ENCODE data around the gene RPL18. TPM values are rescaled to one million over a fixed set of nuclear protein-coding genes. Genes with fewer than 3 reads are reported as not detected.

Gene RPL18
- total RNA-seq, 1 experiment from 2014 or later, result 1,618 TPM

DNA sequence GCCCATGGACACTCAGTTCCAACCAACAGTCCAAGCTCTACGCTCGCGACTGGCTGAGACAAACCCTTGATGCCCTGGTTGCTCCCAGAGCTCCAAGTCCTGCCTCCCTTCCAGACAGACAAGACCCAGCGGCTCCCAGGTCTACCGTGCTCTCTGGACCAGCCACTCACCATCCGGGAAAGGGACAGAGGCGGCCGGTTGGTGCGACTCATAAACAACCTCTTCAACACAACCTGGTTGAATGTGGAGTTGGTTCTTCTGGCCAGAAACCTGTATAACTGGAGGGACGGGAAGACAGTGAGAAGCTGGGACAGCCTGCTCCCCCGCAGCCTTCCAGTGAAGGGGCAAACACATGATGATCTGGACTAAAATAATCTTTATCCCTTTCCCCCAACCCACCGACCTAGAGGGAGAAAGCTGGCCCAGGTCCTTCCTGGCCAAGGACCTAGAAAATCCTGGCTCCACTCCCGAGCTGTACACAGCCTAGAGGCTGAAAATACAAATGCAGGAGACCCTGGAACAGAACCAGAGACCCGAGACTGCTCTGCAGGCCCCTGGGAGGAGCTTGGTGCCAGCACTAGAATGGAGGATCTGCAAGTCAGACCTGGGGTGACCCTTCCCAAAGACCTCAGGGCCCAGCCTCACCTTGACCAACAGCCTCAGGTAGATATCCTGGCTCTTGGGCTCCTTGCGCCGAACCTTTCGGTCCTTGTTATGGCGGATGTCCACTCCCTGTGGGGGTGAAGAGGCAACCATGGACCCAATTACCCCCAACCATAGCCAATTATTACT lies 1.6 kb downstream of the RPL18 start:
- intact Hi-C loops (cut with micrococcal nuclease; ENCODE audit: unreplicated experiment), result no loop called here
- H3K4me3 ChIP-seq, result peak overlapping the region; percentile 92
- no peak for TF ChIP-seq EZH2 (IDR thresholded peaks at IDR 0.05; ENCODE audit: low read depth)
- TF ChIP-seq, protein P1, sequence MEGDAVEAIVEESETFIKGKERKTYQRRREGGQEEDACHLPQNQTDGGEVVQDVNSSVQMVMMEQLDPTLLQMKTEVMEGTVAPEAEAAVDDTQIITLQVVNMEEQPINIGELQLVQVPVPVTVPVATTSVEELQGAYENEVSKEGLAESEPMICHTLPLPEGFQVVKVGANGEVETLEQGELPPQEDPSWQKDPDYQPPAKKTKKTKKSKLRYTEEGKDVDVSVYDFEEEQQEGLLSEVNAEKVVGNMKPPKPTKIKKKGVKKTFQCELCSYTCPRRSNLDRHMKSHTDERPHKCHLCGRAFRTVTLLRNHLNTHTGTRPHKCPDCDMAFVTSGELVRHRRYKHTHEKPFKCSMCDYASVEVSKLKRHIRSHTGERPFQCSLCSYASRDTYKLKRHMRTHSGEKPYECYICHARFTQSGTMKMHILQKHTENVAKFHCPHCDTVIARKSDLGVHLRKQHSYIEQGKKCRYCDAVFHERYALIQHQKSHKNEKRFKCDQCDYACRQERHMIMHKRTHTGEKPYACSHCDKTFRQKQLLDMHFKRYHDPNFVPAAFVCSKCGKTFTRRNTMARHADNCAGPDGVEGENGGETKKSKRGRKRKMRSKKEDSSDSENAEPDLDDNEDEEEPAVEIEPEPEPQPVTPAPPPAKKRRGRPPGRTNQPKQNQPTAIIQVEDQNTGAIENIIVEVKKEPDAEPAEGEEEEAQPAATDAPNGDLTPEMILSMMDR (conservative IDR thresholded peaks at IDR 0.05), result no peak
- no peaks in the 10 kb centered on the region for H3K9me2 ChIP-seq (ENCODE audit: insufficient read depth)
- DNase-seq, result peak in 1 of 2 experiments; percentile 56
- H3K9me3 ChIP-seq (ENCODE audit: insufficient read depth, low read depth), result no peaks in the 10 kb centered on the region
- H3K27ac ChIP-seq, result peak overlapping the region; percentile 91
- no peak overlapping the region for H2AFZ ChIP-seq
- H3K36me3 ChIP-seq (ENCODE audit: low read depth), result peaks cover 35% of the 10 kb centered on the region
- no peaks in the 10 kb centered on the region for H3K27me3 ChIP-seq (ENCODE audit: insufficient read depth, low read depth)
- ChIA-PET CTCF (no interaction called here), POLR2A (ENCODE audit: unreplicated experiment) (interaction anchor here (0.6 to 0.7 kb wide), 2 partner anchors 229 to 345 kb away, joined by 3 to 4 read pairs; no protein-coding TSS in a partner anchor)
- H3K4me1 ChIP-seq (replicated peaks; ENCODE audit: insufficient read depth), result peaks cover 49% of the 10 kb centered on the region
- H3K79me2 ChIP-seq (ENCODE audit: low read depth), result peaks cover 48% of the 10 kb centered on the region
- peaks cover 82% of the 10 kb centered on the region for H3F3A ChIP-seq (ENCODE audit: insufficient read depth, low read depth)
- peak overlapping the region; percentile 94 for H3K4me2 ChIP-seq
- BruUV-seq (replicated peaks), result no TSS peak
- H4K20me1 ChIP-seq (ENCODE audit: insufficient read depth), result peaks cover 34% of the 10 kb centered on the region

DNA sequence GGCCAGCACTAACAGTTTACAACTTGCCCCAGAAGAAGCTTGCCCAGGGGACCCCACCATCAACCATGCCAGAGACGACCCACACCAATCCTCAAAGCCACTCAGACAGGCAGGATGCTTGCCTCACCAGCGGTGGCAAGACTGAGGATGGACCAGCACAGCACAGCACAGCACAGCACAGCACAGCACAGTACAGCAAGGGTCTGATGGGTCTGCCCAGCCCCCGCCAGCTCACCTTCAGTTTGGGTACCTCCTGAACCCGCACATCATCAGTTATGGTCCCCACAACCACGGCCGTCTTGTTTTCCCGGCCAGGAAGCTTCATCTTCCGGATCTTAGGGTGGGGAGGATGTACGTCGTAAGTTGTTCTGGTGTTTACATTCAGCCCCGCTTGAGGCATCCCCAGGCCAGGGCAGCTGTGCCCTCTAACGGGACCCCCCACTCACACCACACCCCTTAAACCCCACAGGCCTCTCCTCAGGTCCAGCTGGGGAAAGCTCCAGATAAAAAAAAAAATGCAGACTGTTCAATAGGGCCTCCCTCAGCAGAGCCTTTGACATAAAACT lies 2.4 kb downstream of the RPL18 start:
- Histone ChIP-seq H3K4me3 (peak overlapping the region; percentile 92; the same call in 1 of the 2 replicates), H3K27me3 (ENCODE audit: insufficient read depth, low read depth) (no peaks in the 10 kb centered on the region), H4K20me1 (ENCODE audit: insufficient read depth) (peaks cover 34% of the 10 kb centered on the region), H3K9me3 (ENCODE audit: insufficient read depth, low read depth) (no peaks in the 10 kb centered on the region), H2AFZ (no peak overlapping the region), H3K27ac (peak overlapping the region; percentile 91), H3K4me1 (replicated peaks; ENCODE audit: insufficient read depth) (peaks cover 49% of the 10 kb centered on the region), H3K4me2 (peak overlapping the region; percentile 94), H3K9me2 (ENCODE audit: insufficient read depth) (no peaks in the 10 kb centered on the region), H3K79me2 (ENCODE audit: low read depth) (peaks cover 48% of the 10 kb centered on the region), H3K36me3 (ENCODE audit: low read depth) (peaks cover 35% of the 10 kb centered on the region), H3F3A (ENCODE audit: insufficient read depth, low read depth) (peaks cover 79% of the 10 kb centered on the region)
- ChIA-PET CTCF (no interaction called here), POLR2A (ENCODE audit: unreplicated experiment) (interaction anchor here (0.6 to 0.7 kb wide), 2 partner anchors 346 to 1895 kb away, joined by 4 to 5 read pairs; partner anchors contain the start of gene JOSD2)
- BruUV-seq (replicated peaks), result no TSS peak
- intact Hi-C loops (cut with micrococcal nuclease; ENCODE audit: unreplicated experiment), result no loop called here
- DNase-seq, result no peak
- no peak for TF ChIP-seq EZH2 (IDR thresholded peaks at IDR 0.05; ENCODE audit: low read depth)
- TF ChIP-seq, protein P1 (conservative IDR thresholded peaks at IDR 0.05), result no peak

DNA sequence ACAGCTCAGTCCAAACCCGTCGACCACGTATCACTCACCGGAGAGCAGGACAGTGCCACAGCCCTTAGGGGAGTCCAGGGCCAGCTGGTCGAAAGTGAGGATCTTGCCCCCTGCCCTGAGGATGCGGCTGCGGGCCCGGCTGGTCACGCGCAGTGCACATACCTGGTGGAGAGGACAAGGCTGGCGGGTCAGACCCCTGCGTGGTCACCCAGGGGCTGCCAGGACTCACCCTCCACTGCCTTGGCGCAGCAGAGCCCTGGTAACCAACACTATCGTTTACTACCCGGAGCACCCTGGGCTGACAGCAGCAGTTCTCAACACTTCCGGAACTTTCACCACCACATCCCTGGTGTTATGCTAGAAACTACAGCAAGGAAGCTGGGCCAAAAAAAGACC lies 2.9 kb downstream of the RPL18 start:
- H3K4me3 ChIP-seq, result peak overlapping the region; percentile 92; the same call in 1 of the 2 replicates

More for the DNA sequence above, 2.9 kb downstream of the RPL18 start:
- H3K27me3 ChIP-seq (ENCODE audit: insufficient read depth, low read depth), result no peaks in the 10 kb centered on the region
- H2AFZ ChIP-seq, result no peak overlapping the region
- H3K4me2 ChIP-seq, result peak overlapping the region; percentile 94
- H3K79me2 ChIP-seq (ENCODE audit: low read depth), result peaks cover 48% of the 10 kb centered on the region
- intact Hi-C loops (cut with micrococcal nuclease; ENCODE audit: unreplicated experiment), result no loop called here
- CTCF ChIA-PET, result no interaction called here
- peaks cover 49% of the 10 kb centered on the region for H3K4me1 ChIP-seq (replicated peaks; ENCODE audit: insufficient read depth)
- H3F3A ChIP-seq (ENCODE audit: insufficient read depth, low read depth), result peaks cover 78% of the 10 kb centered on the region
- H3K36me3 ChIP-seq (ENCODE audit: low read depth), result peaks cover 35% of the 10 kb centered on the region
- no TSS peak for BruUV-seq (replicated peaks)
- peak overlapping the region; percentile 91 for H3K27ac ChIP-seq
- peaks cover 34% of the 10 kb centered on the region for H4K20me1 ChIP-seq (ENCODE audit: insufficient read depth)
- POLR2A ChIA-PET (ENCODE audit: unreplicated experiment), result no interaction called here
- DNase-seq, result no peak
- H3K9me2 ChIP-seq (ENCODE audit: insufficient read depth), result no peaks in the 10 kb centered on the region
- no peaks in the 10 kb centered on the region for H3K9me3 ChIP-seq (ENCODE audit: insufficient read depth, low read depth)
- TF ChIP-seq, protein P1 (conservative IDR thresholded peaks at IDR 0.05), result no peak
- no peak for TF ChIP-seq EZH2 (IDR thresholded peaks at IDR 0.05; ENCODE audit: low read depth)

All from PC-9 (cell line).